Left ventricle myocardium inferior (tissue), 1 donor: ENCODE measurements around the gene EREG. TPM values are rescaled to one million over a fixed set of nuclear protein-coding genes. Genes with fewer than 3 reads are reported as not detected.

Source experiments
- DNase-seq: peaks from one replicate; pipeline ENCODE4 v3.0.0-alpha.2; 2020
- H3K27ac ChIP-seq: fragments of 200-600 bp; replicated peaks from 2 replicates; pipeline ENCODE4 v1.8.0; 2021
- H3K27me3 ChIP-seq: fragments of 200-600 bp; 2 replicates; pipeline ENCODE4 v1.8.0; 2021; ENCODE audit warnings: low read depth
- H3K36me3 ChIP-seq: fragments of 200-600 bp; 2 replicates; pipeline ENCODE4 v1.8.0; 2021
- H3K4me1 ChIP-seq: fragments of 200-600 bp; 2 replicates; pipeline ENCODE4 v1.8.0; 2021
- H3K4me3 ChIP-seq: fragments of 200-600 bp; 2 replicates; pipeline ENCODE4 v1.8.0; 2021; ENCODE audit warnings: mild to moderate bottlenecking, moderate library complexity
- H3K9me3 ChIP-seq: fragments of 200-600 bp; replicated peaks from 2 replicates; pipeline ENCODE4 v1.8.0; 2021
- CTCF ChIP-seq: fragments of 200-600 bp; IDR thresholded peaks from 2 replicates; pipeline ENCODE4 v1.8.0; 2021; ENCODE audit warnings: antibody characterized with exemption, mild to moderate bottlenecking, borderline replicate concordance
- intact Hi-C: fragments of 100-400 bp; cut with micrococcal nuclease; formaldehyde crosslinking; loops from one replicate; pipeline ENCODE4 v1.11.0; 2022
- total RNA-seq: library from RNA; stranded (reverse); fragmentation: NEBNext Ultra II Directional; extraction: Animal tissue kit (Norgen Biotek cat#: 25700); gene quantifications from one replicate; pipeline ENCODE4 v1.2.1, GENCODE V29; 2021
- donor health status: DM: no; HTN: yes; CAD: no; lungs with severe emphysema.

The EREG gene
- total RNA-seq, 1 donor from 2014 or later, result not detected

- Histone ChIP-seq H3K4me1 (no peaks in the 10 kb centered on the region), H3K27me3 (peaks cover 6% of the 10 kb centered on the region), H3K9me3 (peaks cover 36% of the 10 kb centered on the region), H3K4me3 (no peak overlapping the region), H3K36me3 (no peaks in the 10 kb centered on the region), H3K27ac (no peak overlapping the region)
- TF ChIP-seq CTCF, result no peak
- no peak for DNase-seq
- intact Hi-C loops, result no loop called here
These were observed 20.9 kb upstream of the EREG start for GRCh38 chr4:74344031-74344430.

GRCh38 chr4:74353858-74354257 lies 11.1 kb upstream of the EREG start:
- Histone ChIP-seq H3K9me3 (no peaks in the 10 kb centered on the region), H3K27ac (no peak overlapping the region), H3K27me3 (no peaks in the 10 kb centered on the region), H3K4me3 (no peak overlapping the region), H3K36me3 (no peaks in the 10 kb centered on the region), H3K4me1 (no peaks in the 10 kb centered on the region)
- intact Hi-C loops, result no loop called here
- no peak for TF ChIP-seq CTCF
- DNase-seq, result no peak

- intact Hi-C loops, result no loop called here
- no peaks in the 10 kb centered on the region for H3K9me3 ChIP-seq
These were observed 7.0 kb upstream of the EREG start for GRCh38 chr4:74357965-74358364.

GRCh38 chr4:74361671-74362070 lies 3.3 kb upstream of the EREG start:
- Histone ChIP-seq H3K4me1 (peaks cover 14% of the 10 kb centered on the region), H3K4me3 (no peak overlapping the region), H3K9me3 (no peaks in the 10 kb centered on the region), H3K36me3 (no peaks in the 10 kb centered on the region), H3K27me3 (peaks cover 38% of the 10 kb centered on the region), H3K27ac (no peak overlapping the region)
- no peak for TF ChIP-seq CTCF
- no peak for DNase-seq
- intact Hi-C loops, result no loop called here

More at GRCh38 chr4:74357965-74358364, 7.0 kb upstream of the EREG start:
- TF ChIP-seq CTCF, result no peak
- Histone ChIP-seq H3K27ac (no peak overlapping the region), H3K27me3 (peaks cover 7% of the 10 kb centered on the region), H3K4me3 (no peak overlapping the region), H3K4me1 (no peaks in the 10 kb centered on the region), H3K36me3 (no peaks in the 10 kb centered on the region)
- no peak for DNase-seq

GRCh38 chr4:74362347-74362746 lies 2.6 kb upstream of the EREG start:
- no peaks in the 10 kb centered on the region for H3K9me3 ChIP-seq
- no peak overlapping the region for H3K27ac ChIP-seq
- TF ChIP-seq CTCF, result no peak
- no peak overlapping the region for H3K4me3 ChIP-seq
- DNase-seq, result no peak
- H3K4me1 ChIP-seq, result peaks cover 14% of the 10 kb centered on the region
- H3K27me3 ChIP-seq, result peaks cover 45% of the 10 kb centered on the region
- H3K36me3 ChIP-seq, result no peaks in the 10 kb centered on the region
- intact Hi-C loops, result no loop called here

GRCh38 chr4:74364256-74364651 lies 691 bp upstream of the EREG start:
- Histone ChIP-seq H3K36me3 (no peaks in the 10 kb centered on the region), H3K9me3 (no peaks in the 10 kb centered on the region), H3K27me3 (peaks cover 61% of the 10 kb centered on the region), H3K4me3 (no peak overlapping the region), H3K4me1 (peaks cover 14% of the 10 kb centered on the region), H3K27ac (no peak overlapping the region)
- intact Hi-C loops, result no loop called here
- no peak for DNase-seq
- TF ChIP-seq CTCF, result no peak
